Liver (tissue), 3 donors: ENCODE data around the gene ACACA.

ENCODE experiments used
- ATF3 ChIP-seq: IDR thresholded peaks from 2 replicates; pipeline ENCODE4 v1.6.1; 2016; ENCODE audit warnings: antibody characterized with exemption
- CTCF ChIP-seq: fragments of 150-350 bp; IDR thresholded peaks from 2 replicates; pipeline ENCODE4 v1.5.1; 2017; ENCODE audit warnings: improper control_type of control experiment, low read depth, low read length; ENCODE audit not compliant: missing input control
- EGR1 ChIP-seq, 2 donors: IDR thresholded peaks; 2 replicates each; pipeline ENCODE4 v1.6.1; 2016 to 2018; ENCODE audit warnings: antibody characterized with exemption in 2 of 2, low read depth in 2 of 2
- GABPA ChIP-seq, 2 donors: IDR thresholded peaks in 1 of 2; conservative IDR thresholded peaks in 1 of 2; 2 replicates each; pipeline ENCODE4 v1.6.1; 2016; ENCODE audit warnings: antibody characterized with exemption in 2 of 2, mild to moderate bottlenecking in 1 of 2, moderate library complexity in 1 of 2
- HNF4A ChIP-seq, 2 donors: conservative IDR thresholded peaks; 2 replicates each; pipeline ENCODE4 v1.6.1; 2016; ENCODE audit warnings: antibody characterized with exemption in 2 of 2, mild to moderate bottlenecking in 2 of 2
- HNF4G ChIP-seq: IDR thresholded peaks from 2 replicates; pipeline ENCODE4 v1.6.1; 2016; ENCODE audit warnings: antibody characterized with exemption
- JUND ChIP-seq, 2 donors: IDR thresholded peaks; 2 replicates each; pipeline ENCODE4 v1.6.1; 2016; ENCODE audit warnings: antibody characterized with exemption in 2 of 2
- MAX ChIP-seq: IDR thresholded peaks from 2 replicates; pipeline ENCODE4 v1.6.1; 2016; ENCODE audit warnings: antibody characterized with exemption
- RAD21 ChIP-seq, 2 donors: IDR thresholded peaks; 2 replicates each; pipeline ENCODE4 v1.6.1; 2016; ENCODE audit warnings: antibody characterized with exemption in 2 of 2, mild to moderate bottlenecking in 2 of 2
- REST ChIP-seq: IDR thresholded peaks from 2 replicates; pipeline ENCODE4 v1.6.1; 2016; ENCODE audit warnings: antibody characterized with exemption, mild to moderate bottlenecking
- SP1 ChIP-seq: IDR thresholded peaks from 2 replicates; pipeline ENCODE4 v1.6.1; 2018; ENCODE audit warnings: antibody characterized with exemption, mild to moderate bottlenecking
- TAF1 ChIP-seq: conservative IDR thresholded peaks from 2 replicates; pipeline ENCODE4 v1.6.1; 2016; ENCODE audit warnings: antibody characterized with exemption, mild to moderate bottlenecking
- YY1 ChIP-seq: IDR thresholded peaks from 2 replicates; pipeline ENCODE4 v1.6.1; 2016; ENCODE audit warnings: antibody characterized with exemption, mild to moderate bottlenecking
- ZBTB33 ChIP-seq: IDR thresholded peaks from 2 replicates; pipeline ENCODE4 v1.6.1; 2016; ENCODE audit warnings: antibody characterized with exemption
- donor health status: healthy.
- donor health status: healthy.

- TF ChIP-seq CTCF (no peak), REST (no peak), EGR1 (IDR thresholded peaks at IDR 0.05; ENCODE audit: low read depth in 2 of 2) (no peak), JUND (IDR thresholded peaks at IDR 0.05) (no peak), TAF1 (no peak), HNF4A (conservative IDR thresholded peaks at IDR 0.05) (no peak), SP1 (no peak), YY1 (no peak), RAD21 (IDR thresholded peaks at IDR 0.05) (no peak), MAX (no peak), ZBTB33 (no peak), ATF3 (no peak), GABPA (IDR thresholded peaks at IDR 0.05 in 1 of 2, conservative IDR thresholded peaks at IDR 0.05 in 1 of 2) (no peak), HNF4G (no peak)
Measured at GRCh38 chr17:37064956-37065355, 341.7 kb downstream of the ACACA start.
